H1 (cell line): ENCODE measurements around the gene MMP17.

Source experiments
- EZH2 ChIP-seq: fragments of 200-600 bp; sonication (generic); IDR thresholded peaks from 2 replicates; pipeline ENCODE4 v1.7.1; 2012; ENCODE audit warnings: low read depth, mild to moderate bottlenecking, moderate library complexity, low read length, inconsistent platforms; ENCODE audit not compliant: severe bottlenecking
- POLR2A ChIP-seq, 2 experiments: IDR thresholded peaks; 1 replicate in 1 of 2; 2 replicates in 1 of 2; pipeline ENCODE4 v1.6.1; 2011; ENCODE audit warnings: low read depth in 2 of 2, low read length in 2 of 2, mild to moderate bottlenecking in 2 of 2; ENCODE audit errors: control extremely low read depth in 1 of 2
- RAD21 ChIP-seq, 2 experiments: IDR thresholded peaks in 1 of 2; conservative IDR thresholded peaks in 1 of 2; 2 replicates each; pipeline ENCODE4 v1.6.1; 2011; ENCODE audit warnings: low read depth in 2 of 2, low read length in 2 of 2, improper control_type of control experiment in 1 of 2, inconsistent platforms in 1 of 2, mild to moderate bottlenecking in 1 of 2, moderate library complexity in 1 of 2
- SP1 ChIP-seq: IDR thresholded peaks from 2 replicates; pipeline ENCODE4 v1.6.1; 2011; ENCODE audit warnings: low read depth, low read length
- TEAD4 ChIP-seq: IDR thresholded peaks from 2 replicates; pipeline ENCODE4 v1.6.1; 2012; ENCODE audit warnings: low read depth, low read length, inconsistent platforms, mixed read lengths
- TF ChIP-seq, protein P1 (sequence below), 3 experiments: IDR thresholded peaks; 1 replicate in 2 of 3; 2 replicates in 1 of 3; pipeline versions ENCODE4 v1.5.1 to v1.6.1; 2011; ENCODE audit warnings: low read length in 3 of 3, mild to moderate bottlenecking in 3 of 3, inconsistent platforms in 2 of 3, low read depth in 1 of 3, moderate library complexity in 1 of 3; ENCODE audit not compliant: insufficient read depth in 1 of 3; ENCODE audit errors: control extremely low read depth in 1 of 3

- no peak for TF ChIP-seq RAD21 (IDR thresholded peaks at IDR 0.05 in 1 of 2, conservative IDR thresholded peaks at IDR 0.05 in 1 of 2; ENCODE audit: low read depth in 2 of 2, low read length in 2 of 2)
- TF ChIP-seq POLR2A (IDR thresholded peaks at IDR 0.05; ENCODE audit: control extremely low read depth in 1 of 2, low read depth in 2 of 2, low read length in 2 of 2): no peak
- TF ChIP-seq, protein P1, sequence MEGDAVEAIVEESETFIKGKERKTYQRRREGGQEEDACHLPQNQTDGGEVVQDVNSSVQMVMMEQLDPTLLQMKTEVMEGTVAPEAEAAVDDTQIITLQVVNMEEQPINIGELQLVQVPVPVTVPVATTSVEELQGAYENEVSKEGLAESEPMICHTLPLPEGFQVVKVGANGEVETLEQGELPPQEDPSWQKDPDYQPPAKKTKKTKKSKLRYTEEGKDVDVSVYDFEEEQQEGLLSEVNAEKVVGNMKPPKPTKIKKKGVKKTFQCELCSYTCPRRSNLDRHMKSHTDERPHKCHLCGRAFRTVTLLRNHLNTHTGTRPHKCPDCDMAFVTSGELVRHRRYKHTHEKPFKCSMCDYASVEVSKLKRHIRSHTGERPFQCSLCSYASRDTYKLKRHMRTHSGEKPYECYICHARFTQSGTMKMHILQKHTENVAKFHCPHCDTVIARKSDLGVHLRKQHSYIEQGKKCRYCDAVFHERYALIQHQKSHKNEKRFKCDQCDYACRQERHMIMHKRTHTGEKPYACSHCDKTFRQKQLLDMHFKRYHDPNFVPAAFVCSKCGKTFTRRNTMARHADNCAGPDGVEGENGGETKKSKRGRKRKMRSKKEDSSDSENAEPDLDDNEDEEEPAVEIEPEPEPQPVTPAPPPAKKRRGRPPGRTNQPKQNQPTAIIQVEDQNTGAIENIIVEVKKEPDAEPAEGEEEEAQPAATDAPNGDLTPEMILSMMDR (IDR thresholded peaks at IDR 0.05; ENCODE audit: control extremely low read depth in 1 of 3, insufficient read depth in 1 of 3, low read depth in 1 of 3, low read length in 3 of 3): no peak
- no peak for TF ChIP-seq SP1
- TF ChIP-seq EZH2: no peak
- TF ChIP-seq TEAD4: no peak
These were observed 40.1 kb upstream of the MMP17 start for GRCh38 chr12:131788070-131788469.
